ENCODE measurements around the gene ERICH3.
"Not testable (repeated sequence)": the region's sequence is repeated elsewhere in the genome, so short reads cannot be mapped to it uniquely, and the experiment has no call there.

The ERICH3 gene

DNA sequence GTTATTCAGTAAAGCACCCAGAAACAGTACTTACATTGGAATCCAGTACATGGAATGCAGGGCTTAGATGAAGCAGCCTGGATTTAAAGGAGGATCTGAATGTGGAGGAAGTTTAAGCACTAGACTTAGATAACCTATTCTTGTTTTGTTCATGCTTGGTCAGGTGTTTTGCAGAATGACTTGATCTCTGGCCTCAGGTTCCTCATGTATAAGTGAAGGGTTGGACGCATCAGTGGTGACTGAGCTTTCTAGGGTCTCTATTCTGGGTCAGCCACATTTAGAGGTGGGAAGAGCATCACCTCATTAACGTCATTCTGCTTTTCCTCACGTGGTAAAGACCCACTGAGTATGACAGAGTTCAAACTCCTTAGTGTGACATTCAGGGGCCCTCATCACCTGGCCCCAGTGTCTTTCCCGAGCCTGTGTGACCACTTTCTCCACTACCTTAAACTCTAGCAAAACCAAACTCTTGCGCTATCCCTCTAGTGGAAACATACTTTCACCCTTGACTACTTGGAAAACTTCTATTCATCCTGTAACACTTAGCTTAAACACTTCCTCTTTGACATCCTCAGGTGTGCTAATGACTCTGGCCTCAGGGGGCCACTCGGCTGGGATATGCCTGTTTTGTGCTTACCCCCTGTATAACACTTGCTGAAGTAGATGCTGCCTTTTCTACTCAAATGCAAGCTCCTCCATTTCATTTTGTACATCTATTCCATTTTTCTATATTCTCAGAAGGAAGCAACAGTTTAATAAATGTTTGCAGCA is 871 bp upstream of the ERICH3 start:
- DNase-seq, result no peak

DNA sequence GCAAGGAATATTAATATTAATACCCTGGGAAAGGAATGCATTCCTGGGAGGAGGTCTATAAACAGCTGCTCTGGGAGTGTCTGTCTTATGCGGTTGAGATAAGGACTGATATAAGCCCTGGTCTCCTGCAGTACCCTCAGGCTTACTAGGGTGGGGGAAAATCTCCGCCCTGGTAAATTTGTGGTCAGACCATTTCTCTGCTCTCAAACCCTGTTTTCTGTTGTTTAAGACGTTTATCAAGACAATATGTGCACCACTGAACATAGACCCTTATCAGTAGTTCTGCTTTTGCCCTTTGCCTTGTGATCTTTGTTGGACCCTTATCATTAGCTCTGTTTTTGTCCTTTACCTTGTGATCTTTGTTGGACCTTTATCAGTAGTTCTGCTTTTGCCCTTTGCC is 2.7 kb downstream of the ERICH3 start:
- not testable (repeated sequence) for DNase-seq

DNA sequence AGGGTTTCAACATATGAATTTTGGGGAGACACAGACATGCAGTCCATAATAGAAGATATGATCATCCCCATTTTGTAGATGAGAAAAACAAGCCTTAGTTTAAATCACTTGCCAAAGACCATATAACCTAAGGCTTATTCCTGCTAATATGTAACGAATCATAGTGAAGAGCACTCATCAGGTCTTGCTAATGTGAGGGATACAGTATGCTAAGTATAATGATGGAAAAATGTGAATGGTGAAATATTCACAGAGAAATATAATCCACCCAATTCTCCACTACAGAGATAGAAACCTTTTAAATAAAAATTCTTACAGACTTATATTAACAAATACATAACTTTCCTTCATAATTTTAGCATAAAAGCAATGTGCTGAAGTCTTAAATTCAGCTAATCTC is 18.9 kb downstream of the ERICH3 start:
- DNase-seq, result no peak

DNA sequence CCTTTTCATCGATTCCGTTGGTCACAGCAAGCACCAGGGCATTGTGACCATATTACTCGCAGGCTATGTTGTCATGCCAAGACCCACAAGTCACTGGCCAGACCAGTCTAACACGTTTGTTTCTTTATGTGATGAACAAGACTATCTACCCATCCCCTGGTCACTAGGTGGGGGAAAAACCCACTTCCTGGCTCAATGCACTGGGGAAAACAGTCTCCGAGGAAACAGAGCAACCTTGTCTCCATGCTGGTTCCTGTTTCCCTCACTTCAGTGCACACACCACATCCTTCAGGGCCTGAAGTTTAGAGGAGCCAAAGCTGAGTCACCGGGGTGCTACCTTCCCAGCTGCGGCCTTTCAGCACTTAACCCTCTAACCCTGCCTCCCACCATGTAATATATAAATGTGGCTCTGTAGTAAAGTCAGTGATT is 20.9 kb downstream of the ERICH3 start:
- DNase-seq, result peak; percentile 40

DNA sequence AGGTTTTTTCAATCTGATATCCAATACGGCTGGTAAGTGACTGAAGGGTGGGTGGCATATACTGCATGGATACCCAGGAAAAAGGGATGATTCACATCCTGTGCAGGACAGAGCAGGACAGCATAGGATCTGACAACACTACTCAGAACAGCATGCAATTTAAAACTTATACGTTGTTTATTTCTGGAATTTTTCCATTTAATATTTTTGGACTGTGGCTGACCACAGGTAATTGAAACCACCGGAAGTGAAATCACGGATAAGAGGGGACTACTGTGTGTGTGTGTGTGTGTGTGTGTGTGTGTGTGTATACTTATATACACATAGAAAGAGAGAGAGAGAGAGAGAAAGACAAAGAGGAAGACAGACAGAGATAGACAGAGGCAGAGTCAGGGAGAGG is 23.0 kb downstream of the ERICH3 start:
- DNase-seq, result no peak

DNA sequence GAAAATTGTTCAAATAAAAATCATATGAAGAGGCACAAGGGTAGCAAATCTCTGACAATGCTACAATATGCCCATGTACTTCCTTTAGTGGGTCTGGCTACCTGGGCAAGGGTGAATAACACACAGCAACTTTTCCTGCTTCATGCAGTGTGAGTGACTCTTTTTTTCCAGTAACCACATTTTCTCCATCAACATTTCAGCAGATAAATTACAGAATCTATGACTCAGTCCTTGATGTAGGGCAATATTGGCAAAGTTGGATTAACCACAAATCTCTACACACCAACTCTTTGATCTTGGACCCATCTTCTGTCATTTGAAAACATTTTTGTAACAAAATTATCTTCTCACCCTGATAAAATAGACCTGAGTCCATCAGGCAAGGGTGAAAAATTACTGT is 31.7 kb downstream of the ERICH3 start:
- DNase-seq, result no peak

DNA sequence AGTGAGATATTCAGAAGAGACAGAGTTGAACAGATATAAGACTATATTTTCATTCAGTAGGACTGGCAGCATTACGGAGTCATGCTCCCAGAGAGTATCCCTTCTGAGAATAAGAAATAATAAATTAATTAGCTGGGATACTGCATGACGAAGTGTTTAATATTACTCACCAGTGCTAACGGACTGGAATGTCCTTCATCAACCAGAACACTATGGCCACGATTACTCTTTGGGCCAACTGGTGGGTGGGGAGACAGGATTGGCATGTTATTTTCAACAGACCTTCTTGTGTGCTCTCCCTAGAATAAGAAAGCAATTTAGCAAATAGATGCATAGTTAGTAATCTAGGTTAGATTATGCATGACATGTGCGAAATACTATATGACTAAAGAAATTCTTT is 32.4 kb downstream of the ERICH3 start:
- DNase-seq, result no peak

DNA sequence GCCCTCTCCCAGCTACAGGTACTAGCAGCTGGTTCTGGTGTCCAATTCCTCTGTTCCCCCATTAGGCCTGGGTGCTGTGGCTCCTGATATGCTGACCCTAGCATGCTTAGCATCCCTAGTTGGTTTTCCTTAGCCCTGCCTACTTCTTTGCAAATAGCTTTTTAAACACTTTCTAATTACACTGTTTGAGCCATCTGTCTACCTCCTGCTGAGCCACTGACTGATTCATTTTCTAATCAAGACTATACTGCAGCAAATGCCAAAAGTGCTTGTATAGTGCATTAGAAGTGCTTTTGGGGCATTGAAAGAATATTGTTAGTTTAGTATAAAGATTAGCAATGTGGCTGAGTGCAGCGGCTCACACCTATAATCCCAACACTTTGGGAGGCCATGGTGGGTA is 36.3 kb downstream of the ERICH3 start:
- DNase-seq, result no peak

DNA sequence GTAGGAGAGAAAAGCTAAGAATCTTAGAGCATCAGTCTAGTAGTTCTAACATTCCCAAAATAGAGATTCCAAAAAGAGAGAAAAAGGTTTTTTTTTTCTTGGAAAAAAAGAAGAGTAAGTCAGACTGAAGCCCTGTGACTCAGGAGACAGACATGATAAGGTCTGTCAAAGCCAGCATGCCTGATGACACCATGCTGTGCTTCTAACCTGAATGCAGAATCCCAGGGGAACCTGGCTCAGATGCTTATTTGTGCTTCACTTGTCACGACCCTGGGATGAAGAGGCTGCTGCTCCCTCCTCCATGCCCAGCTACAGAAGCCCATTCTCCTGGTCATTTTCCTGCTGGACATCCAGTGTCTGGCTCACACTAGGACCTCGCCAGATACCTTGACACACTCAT is 44.3 kb downstream of the ERICH3 start:
- DNase-seq, result no peak

DNA sequence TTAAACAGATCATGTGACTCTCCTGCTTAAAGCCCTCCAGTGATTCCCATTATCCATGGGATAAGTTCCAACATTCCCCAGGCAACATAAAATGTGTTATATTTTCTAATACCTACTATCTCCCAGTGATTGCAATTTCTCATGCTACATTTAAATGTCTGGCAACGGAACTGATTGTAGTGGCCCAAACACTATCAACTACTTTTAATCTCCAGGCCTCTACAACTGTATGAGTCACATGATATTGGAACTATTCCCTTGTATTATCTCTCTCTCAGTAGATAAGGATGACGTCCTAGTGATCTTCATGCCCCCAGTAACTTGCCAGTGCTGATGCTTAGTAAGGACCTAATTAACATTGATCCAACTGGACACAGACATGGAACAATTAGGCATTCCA is 49.9 kb downstream of the ERICH3 start:
- DNase-seq, result no peak

DNA sequence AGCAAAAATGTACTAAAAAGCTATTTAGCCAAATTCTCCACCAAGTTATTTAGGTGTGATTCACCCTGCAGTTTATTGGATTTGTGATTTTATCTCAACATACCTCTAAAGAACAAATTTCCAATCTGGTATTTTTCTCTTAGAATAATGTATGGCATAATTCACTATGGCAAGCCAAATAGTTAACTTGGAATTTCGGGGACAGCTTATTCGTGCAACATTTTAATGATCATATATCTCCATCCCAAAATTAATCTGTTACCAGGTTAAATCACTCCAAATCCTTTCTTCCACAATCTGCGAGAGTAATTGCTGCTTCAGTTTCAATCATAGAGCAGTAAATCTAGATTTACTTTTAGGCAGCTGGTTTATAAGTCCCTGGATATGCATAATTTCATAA is 53.4 kb downstream of the ERICH3 start:
- DNase-seq, result no peak

DNA sequence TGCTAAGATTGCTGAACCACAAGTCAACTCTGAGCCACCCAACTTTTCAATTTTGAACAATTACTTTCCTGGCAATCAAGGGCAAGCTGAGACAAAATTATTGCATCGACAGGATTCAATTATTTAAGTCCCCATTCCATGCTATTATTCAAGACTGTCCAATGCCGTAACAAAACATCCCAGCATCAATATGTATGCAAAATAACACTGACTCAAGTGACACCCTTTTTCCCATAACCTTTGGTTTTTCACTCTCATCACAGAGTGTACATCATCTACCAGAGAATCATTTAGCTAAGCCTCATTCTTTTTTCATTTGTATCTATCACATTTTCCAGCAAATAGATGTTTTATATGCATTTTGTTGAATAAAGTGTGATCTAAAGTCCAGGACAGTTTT is 54.6 kb downstream of the ERICH3 start:
- no peak for DNase-seq

DNA sequence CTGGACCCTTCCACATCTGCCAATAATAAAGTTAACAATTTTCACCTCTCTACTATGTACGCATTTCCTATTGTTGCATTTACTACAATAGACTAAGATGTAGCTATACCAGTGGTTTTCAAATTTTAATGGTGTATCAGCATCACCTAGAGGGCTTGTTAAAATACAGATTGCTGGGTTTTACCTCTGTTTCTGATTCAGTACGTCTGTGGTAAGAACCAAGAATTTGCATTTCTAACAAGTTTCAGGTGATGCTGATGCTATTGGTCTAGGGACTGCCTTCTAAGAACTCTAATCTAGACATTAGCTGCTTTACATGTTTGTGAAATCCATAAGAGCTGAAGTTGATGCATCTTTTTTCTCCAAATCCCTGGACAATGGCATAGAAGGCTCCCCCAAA is 59.7 kb downstream of the ERICH3 start:
- DNase-seq, result no peak

DNA sequence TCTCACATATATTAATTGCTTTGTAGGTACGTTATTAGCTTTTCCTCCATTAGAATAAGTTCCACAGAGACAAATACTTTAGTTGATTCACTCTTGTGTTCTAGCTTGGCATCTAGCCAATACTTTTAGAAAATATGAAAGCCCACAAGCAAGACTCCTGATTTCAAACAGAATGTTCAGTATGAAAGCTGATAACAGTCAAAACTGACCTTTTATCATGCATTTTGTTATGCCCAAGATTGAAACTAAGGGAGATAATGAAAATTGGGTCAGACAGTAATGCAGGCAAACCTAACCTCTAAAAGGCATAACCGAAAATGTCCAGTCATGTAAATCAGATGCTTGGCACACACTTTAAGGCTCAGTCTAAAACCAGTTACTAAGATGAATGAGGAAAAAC is 61.7 kb downstream of the ERICH3 start:
- DNase-seq, result no peak

DNA sequence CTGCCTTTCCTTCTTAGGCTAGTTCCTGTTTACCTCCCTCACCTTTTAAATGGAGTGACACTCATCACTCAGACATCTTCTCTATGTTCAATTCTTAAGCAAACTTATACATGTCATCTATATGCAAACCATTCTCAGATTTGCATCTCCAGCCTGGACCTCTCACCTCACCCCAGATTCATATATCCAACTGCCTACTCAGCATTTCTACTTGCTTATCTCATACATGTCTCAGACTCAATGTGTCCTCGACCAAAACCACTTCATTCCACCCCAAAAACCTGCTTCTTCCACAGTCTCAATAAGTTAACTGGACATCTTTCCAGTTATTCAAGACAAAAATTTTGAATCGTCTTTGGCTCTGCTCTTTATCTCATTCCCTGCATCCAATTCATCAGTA is 62.6 kb downstream of the ERICH3 start:
- DNase-seq, result no peak

DNA sequence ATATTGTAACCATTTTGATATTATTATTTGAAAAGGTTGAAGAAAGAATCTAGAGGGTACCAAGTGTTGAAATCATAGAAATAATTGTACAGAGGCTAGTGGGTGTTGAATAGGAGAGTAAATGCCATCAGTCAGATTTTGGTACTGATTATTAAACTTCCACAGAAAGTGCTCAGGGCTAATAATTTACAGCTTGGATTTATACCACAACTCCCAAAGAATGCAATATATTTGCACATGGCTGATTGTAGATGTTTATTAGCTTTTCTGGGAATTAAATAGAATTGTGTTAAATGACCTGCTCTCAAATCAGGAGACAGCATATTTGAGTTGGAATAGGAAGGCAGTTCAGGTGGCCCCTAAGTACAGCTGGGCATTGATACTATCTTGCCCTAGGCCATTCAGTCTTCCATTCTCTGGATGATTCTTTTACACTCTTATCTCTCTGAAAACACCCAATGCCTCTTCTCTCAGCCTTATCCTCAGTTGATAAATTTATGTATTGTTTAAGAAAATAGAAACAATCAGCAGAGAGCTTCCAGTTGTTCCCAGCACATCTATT is 63.7 kb downstream of the ERICH3 start:
- no peak for DNase-seq

DNA sequence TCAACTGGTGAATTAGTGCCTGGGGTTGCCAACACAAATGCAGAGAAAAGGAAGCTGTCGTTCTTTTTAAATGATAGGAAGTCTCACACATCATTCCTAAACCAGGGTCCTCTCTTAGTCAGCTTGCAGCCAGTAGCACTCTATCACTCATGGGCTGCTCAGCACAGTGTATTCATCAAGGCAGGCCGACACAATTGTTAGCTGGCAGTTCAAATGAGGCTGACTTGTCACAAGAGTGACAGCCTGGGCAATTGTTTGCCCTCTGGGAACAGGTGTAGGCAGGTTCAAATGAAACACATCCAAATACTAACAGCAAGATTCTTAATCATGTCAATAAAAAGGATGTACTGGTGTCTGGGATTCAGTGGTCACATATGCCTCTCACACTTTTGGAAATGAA is 76.9 kb downstream of the ERICH3 start:
- DNase-seq, result no peak

DNA sequence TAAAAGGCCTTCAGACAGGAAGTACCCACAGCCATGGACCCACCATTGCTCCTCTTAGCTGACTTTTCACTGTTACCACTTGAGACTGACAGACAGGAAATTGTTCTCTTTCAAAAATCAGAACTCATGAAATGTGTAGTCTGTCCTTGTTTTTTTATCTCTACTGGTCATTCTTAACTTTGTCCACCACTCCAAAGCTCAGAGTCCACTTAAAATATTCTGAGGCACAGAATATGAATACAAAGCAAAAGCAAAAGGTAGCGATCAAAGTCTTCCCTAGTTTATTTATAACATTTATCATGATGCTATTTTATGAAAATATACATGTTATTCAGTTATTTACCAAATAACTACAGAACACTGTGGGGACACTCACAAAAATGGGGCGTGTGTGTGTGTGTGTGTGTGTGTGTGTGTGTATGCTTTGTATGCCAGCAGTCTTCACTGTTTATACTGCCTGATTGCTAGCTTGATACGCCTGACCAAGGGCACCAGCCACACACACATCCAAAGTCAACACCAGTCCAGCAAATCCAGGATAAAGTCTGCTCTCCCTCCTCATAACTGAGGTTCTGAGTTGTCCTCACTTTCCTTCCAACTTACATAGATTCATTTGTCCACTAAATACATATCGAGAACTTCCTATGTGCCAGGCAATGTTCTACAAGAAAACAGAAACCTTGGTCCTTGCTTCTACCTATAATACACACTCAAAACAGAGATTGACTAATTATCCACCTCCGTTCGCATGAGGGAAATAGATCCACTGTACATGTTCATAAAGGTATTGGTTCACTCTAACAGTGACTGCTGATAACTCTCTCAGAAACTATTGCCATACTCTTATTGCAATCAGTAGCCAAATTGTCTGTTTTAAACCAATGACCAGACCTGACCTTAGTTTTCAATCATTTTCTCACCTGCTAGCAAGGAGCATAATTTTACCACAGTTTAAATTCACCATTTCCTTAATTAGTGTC is 79.4 kb downstream of the ERICH3 start:
- DNase-seq, result no peak

DNA sequence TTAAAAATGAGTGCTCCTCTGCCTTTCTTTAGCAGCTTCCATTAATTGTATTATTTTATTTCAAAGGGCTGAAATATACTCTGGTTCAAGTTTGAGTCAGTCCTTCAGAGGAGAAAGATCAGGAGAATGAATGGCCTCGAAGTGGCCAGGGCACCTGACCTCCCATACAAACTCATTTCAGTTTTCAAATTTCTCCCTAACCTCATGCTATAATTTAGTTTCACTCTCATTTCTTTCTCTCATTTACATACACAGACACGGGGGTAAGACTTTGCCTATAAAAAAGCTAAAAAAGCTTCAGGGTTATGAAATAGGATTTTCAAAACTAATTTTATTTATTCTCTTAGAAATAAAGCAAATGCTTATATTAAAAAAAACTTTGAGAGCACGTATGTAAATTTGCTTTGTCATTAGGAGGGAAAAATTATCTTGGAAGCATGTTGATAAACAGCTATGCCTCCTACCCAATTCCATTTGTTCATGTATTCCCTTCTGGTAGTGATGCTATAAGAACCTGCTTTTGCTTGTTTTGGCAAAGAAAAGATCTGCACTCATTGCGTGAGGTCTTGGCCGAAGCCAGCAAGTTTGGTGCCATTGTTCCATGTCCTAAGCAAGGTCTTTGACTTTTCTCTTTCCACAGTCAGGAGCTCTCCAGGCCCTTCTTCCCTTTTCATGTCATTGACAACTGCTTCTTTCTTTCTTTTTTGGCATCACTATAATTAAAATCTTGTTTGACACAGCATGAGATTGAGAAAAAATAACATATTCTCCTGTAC is 80.8 kb downstream of the ERICH3 start:
- DNase-seq, result no peak

DNA sequence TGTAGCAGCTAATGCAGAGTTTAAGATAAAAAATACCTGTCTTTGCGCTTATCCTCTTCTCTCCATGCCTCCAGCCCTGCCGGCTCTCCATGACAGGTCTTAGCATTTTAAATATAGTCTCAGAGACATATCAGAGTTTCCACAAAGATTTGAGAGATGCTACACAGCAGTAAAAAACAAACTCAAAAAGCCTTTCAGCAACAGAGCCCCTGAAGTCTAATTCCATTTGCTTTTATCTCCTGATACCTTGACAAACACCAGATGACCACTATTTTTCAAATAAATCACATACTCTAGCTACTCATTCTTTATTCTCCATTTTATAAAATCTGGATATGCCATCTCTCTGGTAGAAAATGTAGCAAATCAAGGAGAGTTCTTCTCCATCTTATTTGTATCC is 81.6 kb downstream of the ERICH3 start:
- DNase-seq, result no peak

DNA sequence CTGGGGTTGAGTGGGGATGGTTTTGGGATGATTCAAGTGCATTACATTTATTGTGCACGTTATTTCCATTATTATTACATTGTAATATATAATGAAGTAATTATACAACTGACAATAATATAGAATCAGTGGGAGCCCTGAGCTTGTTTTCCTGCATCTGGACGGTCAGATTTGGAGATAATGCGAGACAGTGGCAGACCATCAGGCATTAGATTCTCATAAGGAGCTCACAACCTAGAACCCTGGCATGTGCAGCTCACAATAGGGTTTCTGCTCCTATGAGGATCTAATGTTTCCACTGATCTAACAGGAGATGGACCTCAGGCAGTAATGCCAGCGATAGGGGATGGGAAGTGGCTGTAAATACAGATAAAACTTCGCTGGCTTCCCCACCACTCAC is 83.3 kb downstream of the ERICH3 start:
- DNase-seq, result no peak

DNA sequence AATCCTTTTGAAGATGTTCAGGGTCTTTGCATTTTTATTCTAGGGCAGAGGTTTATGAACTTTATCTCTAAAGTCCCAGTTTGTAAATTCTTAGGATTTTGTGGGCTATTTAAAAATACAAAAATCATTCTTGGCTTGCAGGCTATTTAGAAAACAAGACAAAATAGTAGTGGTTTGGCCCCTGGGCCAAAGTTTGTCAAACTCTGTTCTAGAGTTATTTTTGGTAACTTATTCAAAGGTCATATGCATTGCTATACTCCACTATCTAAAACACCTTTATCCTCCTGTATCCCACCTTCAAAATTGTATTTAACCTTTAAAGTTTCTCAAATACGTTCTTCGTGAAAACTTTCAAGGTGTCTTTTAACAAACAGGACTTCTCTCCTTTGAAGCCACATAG is 85.7 kb downstream of the ERICH3 start:
- no peak for DNase-seq

DNA sequence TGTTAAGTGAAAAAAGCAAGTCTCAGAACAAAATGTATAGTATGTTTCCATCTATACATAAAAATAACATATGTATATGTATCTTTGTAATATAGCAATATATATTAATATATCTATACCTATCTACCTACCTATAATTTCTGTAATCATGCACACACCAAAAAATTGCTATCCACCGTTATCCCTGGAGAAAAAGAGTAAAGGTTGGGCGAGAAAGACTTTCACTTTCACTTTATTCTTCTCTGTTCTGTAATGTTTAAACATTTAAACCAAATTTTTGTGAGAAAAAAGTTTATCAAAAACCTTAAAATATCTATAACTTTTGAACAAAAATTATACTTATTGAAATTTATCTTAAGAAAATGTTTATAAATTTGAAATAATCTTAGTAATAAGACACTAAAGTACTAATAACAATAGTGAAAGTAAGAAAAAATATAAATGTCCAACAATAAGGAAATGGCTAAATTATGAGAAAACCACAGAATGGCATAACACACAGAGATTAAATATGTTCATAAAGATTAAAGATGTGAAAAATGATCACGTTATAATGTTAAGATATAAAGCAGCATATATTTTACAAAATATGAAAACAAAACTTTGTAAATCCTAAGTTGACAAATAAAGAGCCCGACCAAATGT is 87.2 kb downstream of the ERICH3 start:
- no peak for DNase-seq

All from CD4-positive, alpha-beta T cell treated with Interleukin-15 for 1 hour (primary cell).